ACC112 (cell line): ENCODE measurements around the gene ARID3B.

Experiments
- H2AFZ ChIP-seq: fragments of 200-600 bp; sonication (generic); one replicate; pipeline ENCODE4 v1.6.0; 2017; ENCODE audit warnings: antibody characterized with exemption, low read length; ENCODE audit not compliant: unreplicated experiment
- H3K27ac ChIP-seq: fragments of 200-600 bp; sonication (generic); 2 replicates; pipeline ENCODE4 v1.5.1; 2014; ENCODE audit warnings: low read depth, mild to moderate bottlenecking, antibody characterized with exemption, low read length, moderate library complexity
- H3K27me3 ChIP-seq: fragments of 200-600 bp; sonication (generic); 2 replicates; pipeline ENCODE4 v1.6.1; 2014; ENCODE audit warnings: mild to moderate bottlenecking, antibody characterized with exemption, low read length, moderate library complexity, mixed read lengths; ENCODE audit not compliant: insufficient read depth
- H3K36me3 ChIP-seq: fragments of 200-600 bp; sonication (generic); 2 replicates; pipeline ENCODE4 v1.6.1; 2016; ENCODE audit warnings: mild to moderate bottlenecking, antibody characterized with exemption, low read length, moderate library complexity, mixed read lengths; ENCODE audit not compliant: insufficient read depth
- H3K4me1 ChIP-seq: fragments of 200-600 bp; sonication (generic); one replicate; pipeline ENCODE4 v1.6.1; 2016; ENCODE audit warnings: low read length, mixed read lengths; ENCODE audit not compliant: insufficient read depth, unreplicated experiment, control insufficient read depth
- H3K4me3 ChIP-seq: fragments of 200-600 bp; sonication (generic); 2 replicates; pipeline ENCODE4 v1.5.1; 2014; ENCODE audit warnings: mild to moderate bottlenecking, low read depth, low read length
- H3K79me2 ChIP-seq: fragments of 200-600 bp; sonication (generic); one replicate; pipeline ENCODE4 v1.6.0; 2016; ENCODE audit warnings: low read length; ENCODE audit not compliant: control insufficient read depth, unreplicated experiment, insufficient read depth

Gene ARID3B

GRCh38 chr15:74642348-74642733, 101.3 kb downstream of the ARID3B start:
- peaks cover 3% of the 10 kb centered on the region; the same call in 1 of the 2 replicates for H3K36me3 ChIP-seq
- no peak overlapping the region for H3K4me3 ChIP-seq

GRCh38 chr15:74642734-74643664, 102.0 kb downstream of the ARID3B start:
- H3K79me2 ChIP-seq = peaks cover 5% of the 10 kb centered on the region
- H3K27ac ChIP-seq = peak overlapping the region; percentile 7; the same call in 1 of the 2 replicates
- no peak overlapping the region for H2AFZ ChIP-seq
- no peaks in the 10 kb centered on the region for H3K27me3 ChIP-seq
- H3K4me1 ChIP-seq = peaks cover 13% of the 10 kb centered on the region
- peaks cover 3% of the 10 kb centered on the region; the same call in 1 of the 2 replicates for H3K36me3 ChIP-seq
- H3K4me3 ChIP-seq = no peak overlapping the region

More at GRCh38 chr15:74642348-74642733, 101.3 kb downstream of the ARID3B start:
- peaks cover 13% of the 10 kb centered on the region for H3K4me1 ChIP-seq
- H3K27ac ChIP-seq = no peak overlapping the region
- H3K79me2 ChIP-seq = peaks cover 4% of the 10 kb centered on the region
- H2AFZ ChIP-seq = no peak overlapping the region
- no peaks in the 10 kb centered on the region for H3K27me3 ChIP-seq

GRCh38 chr15:74643665-74644204, 102.7 kb downstream of the ARID3B start:
- peaks cover 8% of the 10 kb centered on the region for H3K79me2 ChIP-seq
- H3K27me3 ChIP-seq = no peaks in the 10 kb centered on the region
- H3K36me3 ChIP-seq = peaks cover 3% of the 10 kb centered on the region; the same call in 1 of the 2 replicates
- H3K4me3 ChIP-seq = no peak overlapping the region
- no peak overlapping the region for H3K27ac ChIP-seq
- no peak overlapping the region for H2AFZ ChIP-seq
- H3K4me1 ChIP-seq = peaks cover 13% of the 10 kb centered on the region

- H3K4me1 ChIP-seq = peaks cover 13% of the 10 kb centered on the region
- no peaks in the 10 kb centered on the region for H3K27me3 ChIP-seq
- H2AFZ ChIP-seq = no peak overlapping the region
- H3K4me3 ChIP-seq = no peak overlapping the region
- H3K27ac ChIP-seq = no peak overlapping the region
- H3K79me2 ChIP-seq = peaks cover 14% of the 10 kb centered on the region
- H3K36me3 ChIP-seq = no peaks in the 10 kb centered on the region
Measured at GRCh38 chr15:74646480-74646879, 105.5 kb downstream of the ARID3B start.
